T-helper 2 cell (primary cell): Measurements from ENCODE around the gene PAXX.

Experiments
- DNase-seq, 5 experiments: peaks; one replicate each; pipeline versions ENCODE4 v3.0.0 to v3.0.0-alpha.2; 2012 to 2022

Gene PAXX

GRCh38 chr9:137034039-137034708, 42.0 kb downstream of the PAXX start:
- DNase-seq: no peak

- peak; percentile 78 to 93 (median 78) for DNase-seq
Measured at GRCh38 chr9:137034709-137035506, 42.7 kb downstream of the PAXX start.

- DNase-seq: no peak
Measured at GRCh38 chr9:137035507-137035834, 43.2 kb downstream of the PAXX start.

GRCh38 chr9:137035937-137036336, 43.7 kb downstream of the PAXX start:
- no peak for DNase-seq

GRCh38 chr9:137037035-137037434, 44.8 kb downstream of the PAXX start:
- no peak for DNase-seq

- DNase-seq: no peak
Measured at GRCh38 chr9:137037483-137037882, 45.3 kb downstream of the PAXX start.

GRCh38 chr9:137038916-137039315, 46.7 kb downstream of the PAXX start:
- DNase-seq: no peak

GRCh38 chr9:137039611-137040366, 47.6 kb downstream of the PAXX start:
- DNase-seq: no peak

- DNase-seq: no peak
Measured at GRCh38 chr9:137040568-137040967, 48.3 kb downstream of the PAXX start.

- no peak for DNase-seq
Measured at GRCh38 chr9:137041124-137041523, 48.9 kb downstream of the PAXX start.

- no peak for DNase-seq
Measured at GRCh38 chr9:137042751-137043727, 50.8 kb downstream of the PAXX start.
